ENCODE results near the gene SYT12. TPM values are rescaled to one million over a fixed set of nuclear protein-coding genes. Genes with fewer than 3 reads are reported as not detected.

Gene SYT12
- total and polyA plus RNA-seq, 2 donors (not counting 1 experiment from before 2014, with no cell fraction given) = not detected

GRCh38 chr11:66996609-66997273 lies 26.2 kb upstream of the SYT12 start:
- Histone ChIP-seq H3K36me3 (replicated peaks in 1 of 2; ENCODE audit: control extremely low read depth in 1 of 2, control insufficient read depth in 1 of 2, extremely low read depth in 1 of 2, insufficient read depth in 2 of 2, low read length in 1 of 2) (no peaks in the 10 kb centered on the region), H3K79me2 (ENCODE audit: control insufficient read depth, insufficient read depth, low read length) (no peaks in the 10 kb centered on the region), H3K4me3 (ENCODE audit: control extremely low read depth in 1 of 5, extremely low read depth in 1 of 5, insufficient read depth in 1 of 5, low read depth in 2 of 5, low read length in 4 of 5) (no peak overlapping the region), H3K4me1 (ENCODE audit: control insufficient read depth in 2 of 2, insufficient read depth in 2 of 2, low read length in 2 of 2) (no peaks in the 10 kb centered on the region), H2AFZ (ENCODE audit: insufficient read depth, low read depth, low read length, poor library complexity, severe bottlenecking) (no peak overlapping the region), H3K27me3 (replicated peaks in 1 of 4; ENCODE audit: control extremely low read depth in 1 of 4, control insufficient read depth in 3 of 4, insufficient read depth in 4 of 4, low read length in 3 of 4) (peaks cover 0 to 19% (median 0%) of the 10 kb centered on the region in 4 experiments), H3K9me3 (ENCODE audit: control extremely low read depth in 1 of 3, control insufficient read depth in 2 of 3, insufficient read depth in 1 of 3, low read length in 2 of 3) (no peaks in the 10 kb centered on the region), H3K9ac (ENCODE audit: low read length) (no peak overlapping the region), H3K4me2 (replicated peaks; ENCODE audit: low read depth, low read length, poor library complexity, severe bottlenecking) (no peak overlapping the region), H4K20me1 (ENCODE audit: control insufficient read depth, insufficient read depth, low read length, poor library complexity, severe bottlenecking) (no peaks in the 10 kb centered on the region), H3K27ac (ENCODE audit: low read length in 2 of 2) (no peak overlapping the region)
- Mint-ChIP-seq H3K4me3 (no peak overlapping the region), H3K27me3 (peaks cover 33% of the 10 kb centered on the region), H3K27ac (no peak overlapping the region), H3K4me1 (no peaks in the 10 kb centered on the region), H3K9me3 (ENCODE audit: insufficient read depth) (no peaks in the 10 kb centered on the region)
- ChIA-PET CTCF (no interaction called here), POLR2A (no interaction called here)
- TF ChIP-seq CTCF (IDR thresholded peaks at IDR 0.05) (no peak), EZH2 (IDR thresholded peaks at IDR 0.05; ENCODE audit: borderline replicate concordance, insufficient read depth, low read depth, low read length, poor library complexity, severe bottlenecking) (no peak)
- 80% methylated on average over 3 of the region's 8 CpGs for whole genome bisulfite sequencing (ENCODE audit: insufficient coverage)
- DNase-seq (no peak), ATAC-seq (ENCODE audit: low read depth) (no peak)
- intact Hi-C loops (cut with micrococcal nuclease) = no loop called here

DNA sequence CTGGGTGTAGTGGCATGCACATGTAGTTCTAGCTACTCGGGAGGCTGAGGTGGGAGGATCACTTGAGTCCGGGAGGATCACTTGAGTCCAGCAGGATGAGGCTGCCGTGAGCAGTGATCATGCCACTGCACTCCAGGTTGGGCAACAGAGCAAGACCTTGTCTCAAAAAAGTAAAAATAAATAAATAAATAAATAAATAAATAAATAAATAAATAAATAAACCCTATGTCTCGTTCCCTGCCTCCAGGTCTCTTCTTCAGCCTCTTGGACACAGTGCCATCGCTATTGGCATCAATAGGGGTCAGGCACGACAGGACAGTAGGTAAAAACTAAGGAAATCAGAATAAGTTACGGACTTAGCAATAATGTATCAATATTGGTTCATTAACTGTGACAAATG lies 23.4 kb upstream of the SYT12 start:
- Histone ChIP-seq H4K20me1 (ENCODE audit: control insufficient read depth, insufficient read depth, low read length, poor library complexity, severe bottlenecking) (no peaks in the 10 kb centered on the region), H2AFZ (ENCODE audit: insufficient read depth, low read depth, low read length, poor library complexity, severe bottlenecking) (no peak overlapping the region), H3K4me1 (ENCODE audit: control insufficient read depth in 2 of 2, insufficient read depth in 2 of 2, low read length in 2 of 2) (no peaks in the 10 kb centered on the region), H3K27ac (ENCODE audit: low read length in 2 of 2) (no peak overlapping the region), H3K36me3 (replicated peaks in 1 of 2; ENCODE audit: control extremely low read depth in 1 of 2, control insufficient read depth in 1 of 2, extremely low read depth in 1 of 2, insufficient read depth in 2 of 2, low read length in 1 of 2) (no peaks in the 10 kb centered on the region), H3K9ac (ENCODE audit: low read length) (no peak overlapping the region), H3K79me2 (ENCODE audit: control insufficient read depth, insufficient read depth, low read length) (no peaks in the 10 kb centered on the region), H3K4me2 (replicated peaks; ENCODE audit: low read depth, low read length, poor library complexity, severe bottlenecking) (no peak overlapping the region), H3K9me3 (ENCODE audit: control extremely low read depth in 1 of 3, control insufficient read depth in 2 of 3, insufficient read depth in 1 of 3, low read length in 2 of 3) (no peaks in the 10 kb centered on the region), H3K4me3 (ENCODE audit: control extremely low read depth in 1 of 5, extremely low read depth in 1 of 5, insufficient read depth in 1 of 5, low read depth in 2 of 5, low read length in 4 of 5) (no peak overlapping the region), H3K27me3 (replicated peaks in 1 of 4; ENCODE audit: control extremely low read depth in 1 of 4, control insufficient read depth in 3 of 4, insufficient read depth in 4 of 4, low read length in 3 of 4) (peaks cover 0 to 17% (median 0%) of the 10 kb centered on the region in 4 experiments)
- Mint-ChIP-seq H3K27ac (no peak overlapping the region), H3K4me1 (no peaks in the 10 kb centered on the region), H3K27me3 (peaks cover 25% of the 10 kb centered on the region), H3K9me3 (ENCODE audit: insufficient read depth) (no peaks in the 10 kb centered on the region), H3K4me3 (no peak overlapping the region)
- ChIA-PET POLR2A (no interaction called here), CTCF (no interaction called here)
- intact Hi-C loops (cut with micrococcal nuclease) = no loop called here
- no CpG with 5 or more reads among the region's 7 CpGs for WGBS (ENCODE audit: insufficient coverage)
- DNase-seq = no peak
- TF ChIP-seq EZH2 (IDR thresholded peaks at IDR 0.05; ENCODE audit: borderline replicate concordance, insufficient read depth, low read depth, low read length, poor library complexity, severe bottlenecking) (no peak), CTCF (IDR thresholded peaks at IDR 0.05) (no peak)
- no peak for ATAC-seq (ENCODE audit: low read depth)

All from B cell (primary cell).